Lower leg skin (tissue), 4 donors: Measurements from ENCODE around the gene CNEP1R1. TPM values are rescaled to one million over a fixed set of nuclear protein-coding genes. Genes with fewer than 3 reads are reported as not detected.
"Not testable (repeated sequence)": the region's sequence is repeated elsewhere in the genome, so short reads cannot be mapped to it uniquely, and the experiment has no call there.

Experiments used
- DNase-seq, 2 donors: peaks; one replicate each; pipeline ENCODE4 v3.0.0-alpha.2; 2019; ENCODE audit warnings: low spot score in 2 of 2
- H3K4me3 ChIP-seq: fragments of 200-600 bp; sonication (generic); 2 replicates; pipeline ENCODE4 v1.5.1; 2017; ENCODE audit warnings: mild to moderate bottlenecking, low read depth; ENCODE audit not compliant: poor library complexity, severe bottlenecking
- POLR2A ChIP-seq, 2 donors: fragments of 450-650 bp; IDR thresholded peaks; one replicate each; pipeline ENCODE4 v1.6.1; 2016 to 2017; ENCODE audit warnings: antibody characterized with exemption in 2 of 2, mild to moderate bottlenecking in 1 of 2, moderate library complexity in 1 of 2
- WGBS, 2 donors: methylation state at CpG; one replicate each; pipeline ENCODE4 v1.1.5; 2018; 5-methylcytosine and 5-hydroxymethylcytosine counted together
- intact Hi-C: fragments of 100-400 bp; cut with DNase I; formaldehyde crosslinking; loops from one replicate; pipeline ENCODE4 v1.15.0; 2023; ENCODE audit warnings: low total_unique reads
- total RNA-seq, 4 donors: library from RNA; depleted of rRNA; stranded (reverse); fragments of >200 nt; gene quantifications; one replicate each; pipeline ENCODE4 v1.1.0, GENCODE V29; 2016
- TF ChIP-seq, protein P1 (sequence below), 3 donors: fragments of 450-650 bp; IDR thresholded peaks; one replicate each; pipeline ENCODE4 v1.5.1; 2016; ENCODE audit warnings: antibody characterized with exemption in 3 of 3, mild to moderate bottlenecking in 3 of 3, moderate library complexity in 2 of 3

Gene CNEP1R1
- total RNA-seq, 4 donors from 2014 or later: 10.3 to 18.9 (median 17.5) TPM

DNA sequence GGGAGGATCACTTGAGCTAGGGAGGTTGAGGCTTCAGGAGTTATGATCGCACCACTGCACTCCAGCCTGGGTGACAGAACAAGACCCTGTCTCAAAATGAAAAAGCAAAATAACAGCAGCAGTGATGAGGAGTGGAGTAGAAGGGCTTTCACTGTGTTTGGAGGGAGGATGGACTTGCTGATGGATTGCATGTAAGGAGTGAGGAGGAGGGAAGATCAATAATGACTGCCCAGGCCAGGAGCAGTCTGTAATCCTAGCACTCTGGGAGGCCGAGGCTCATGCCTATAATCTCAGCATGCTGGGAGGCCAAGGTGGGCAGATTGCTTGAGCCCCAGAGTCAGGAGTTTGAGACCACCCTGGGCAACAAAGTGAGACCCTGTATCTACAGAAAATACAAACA, 14.8 kb upstream of the CNEP1R1 start:
- WGBS, 2 donors: 89 to 93% methylated on average over 2 of the region's 2 CpGs
- TF ChIP-seq, protein P1, sequence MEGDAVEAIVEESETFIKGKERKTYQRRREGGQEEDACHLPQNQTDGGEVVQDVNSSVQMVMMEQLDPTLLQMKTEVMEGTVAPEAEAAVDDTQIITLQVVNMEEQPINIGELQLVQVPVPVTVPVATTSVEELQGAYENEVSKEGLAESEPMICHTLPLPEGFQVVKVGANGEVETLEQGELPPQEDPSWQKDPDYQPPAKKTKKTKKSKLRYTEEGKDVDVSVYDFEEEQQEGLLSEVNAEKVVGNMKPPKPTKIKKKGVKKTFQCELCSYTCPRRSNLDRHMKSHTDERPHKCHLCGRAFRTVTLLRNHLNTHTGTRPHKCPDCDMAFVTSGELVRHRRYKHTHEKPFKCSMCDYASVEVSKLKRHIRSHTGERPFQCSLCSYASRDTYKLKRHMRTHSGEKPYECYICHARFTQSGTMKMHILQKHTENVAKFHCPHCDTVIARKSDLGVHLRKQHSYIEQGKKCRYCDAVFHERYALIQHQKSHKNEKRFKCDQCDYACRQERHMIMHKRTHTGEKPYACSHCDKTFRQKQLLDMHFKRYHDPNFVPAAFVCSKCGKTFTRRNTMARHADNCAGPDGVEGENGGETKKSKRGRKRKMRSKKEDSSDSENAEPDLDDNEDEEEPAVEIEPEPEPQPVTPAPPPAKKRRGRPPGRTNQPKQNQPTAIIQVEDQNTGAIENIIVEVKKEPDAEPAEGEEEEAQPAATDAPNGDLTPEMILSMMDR (IDR thresholded peaks at IDR 0.05): no peak
- TF ChIP-seq POLR2A (IDR thresholded peaks at IDR 0.05): no peak
- intact Hi-C loops: no loop called here

DNA sequence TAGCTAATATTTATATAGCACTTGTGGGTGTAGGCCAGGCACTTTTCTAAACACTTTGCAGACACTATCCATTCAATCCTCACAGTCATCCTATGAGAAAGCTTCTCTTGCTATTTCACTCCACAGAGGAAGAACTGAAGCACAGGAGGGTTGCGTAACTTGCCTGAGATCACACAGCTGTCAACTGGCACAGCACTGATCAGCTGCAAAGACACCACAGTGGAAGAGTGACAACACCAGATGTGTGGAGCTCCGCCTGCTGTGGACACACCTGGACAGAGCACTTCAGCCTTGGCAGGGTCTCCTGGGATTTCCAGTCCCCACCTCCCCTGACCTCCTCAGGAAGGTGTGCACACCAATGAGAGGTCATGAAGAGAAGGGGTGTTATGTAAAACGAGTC, 13.3 kb upstream of the CNEP1R1 start:
- intact Hi-C loops: no loop called here
- TF ChIP-seq, protein P1 (IDR thresholded peaks at IDR 0.05): no peak
- no peak for TF ChIP-seq POLR2A (IDR thresholded peaks at IDR 0.05)
- whole genome bisulfite sequencing, 2 donors: 61 to 70% methylated on average over 3 of the region's 3 CpGs
- no peak overlapping the region for H3K4me3 ChIP-seq
- no peak for DNase-seq

More for the DNA sequence above, 14.8 kb upstream of the CNEP1R1 start:
- DNase-seq: no peak
- H3K4me3 ChIP-seq: no peak overlapping the region

- DNase-seq: no peak
- 88 to 98% methylated on average over 2 of the region's 2 CpGs for WGBS, 2 donors
- no peak overlapping the region for H3K4me3 ChIP-seq
- TF ChIP-seq, protein P1 (IDR thresholded peaks at IDR 0.05): no peak
- no peak for TF ChIP-seq POLR2A (IDR thresholded peaks at IDR 0.05)
- intact Hi-C loops: no loop called here
Observed at GRCh38 chr16:50012182-50012581, 12.8 kb upstream of the CNEP1R1 start.

DNA sequence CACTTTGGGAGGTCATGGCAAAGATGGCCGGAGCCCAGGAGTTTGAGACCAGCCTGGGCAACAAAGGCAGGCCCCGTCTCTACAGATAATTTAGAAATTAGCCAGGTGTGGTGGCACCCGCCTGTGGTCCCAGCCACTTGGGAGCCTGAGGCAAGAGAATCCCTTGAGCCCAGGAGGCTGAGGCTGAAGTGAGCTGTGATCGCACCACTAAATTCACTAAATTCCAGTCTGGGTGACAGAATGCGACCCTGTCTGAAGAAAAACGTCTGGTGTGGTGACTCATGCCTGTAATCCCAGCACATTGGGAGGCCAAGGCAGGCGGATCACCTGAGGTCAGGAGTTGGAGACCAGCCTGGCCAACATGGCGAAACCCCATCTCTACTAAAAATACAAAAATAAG, 10.8 kb upstream of the CNEP1R1 start:
- H3K4me3 ChIP-seq, intact Hi-C loops, DNase-seq: not testable (repeated sequence)
- 54 to 77% methylated on average over 8 of the region's 8 CpGs for WGBS, 2 donors

DNA sequence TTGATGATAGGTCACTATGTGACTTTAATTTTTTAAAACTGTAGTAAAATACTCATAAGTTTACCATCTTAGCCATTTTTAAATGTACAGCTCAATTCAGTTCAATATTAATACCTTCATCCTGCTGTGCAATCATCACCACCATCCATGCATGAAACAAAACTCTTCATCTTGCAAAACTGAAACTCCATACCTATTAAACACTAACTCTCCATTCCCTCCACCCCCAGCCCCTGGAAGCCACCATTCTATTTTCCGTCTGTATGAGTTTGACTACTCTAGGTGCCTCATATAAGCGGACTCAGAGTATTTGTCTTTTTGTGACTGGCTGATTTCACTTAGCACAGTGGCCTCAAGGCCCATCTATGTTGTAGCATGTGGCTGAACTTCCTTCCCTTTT, 9.4 kb upstream of the CNEP1R1 start:
- no peak overlapping the region for H3K4me3 ChIP-seq
- no peak for DNase-seq
- WGBS, 2 donors: 92 to 94% methylated on average over 2 of the region's 2 CpGs
- intact Hi-C loops: no loop called here
- TF ChIP-seq POLR2A (IDR thresholded peaks at IDR 0.05): no peak
- TF ChIP-seq, protein P1 (IDR thresholded peaks at IDR 0.05): no peak

DNA sequence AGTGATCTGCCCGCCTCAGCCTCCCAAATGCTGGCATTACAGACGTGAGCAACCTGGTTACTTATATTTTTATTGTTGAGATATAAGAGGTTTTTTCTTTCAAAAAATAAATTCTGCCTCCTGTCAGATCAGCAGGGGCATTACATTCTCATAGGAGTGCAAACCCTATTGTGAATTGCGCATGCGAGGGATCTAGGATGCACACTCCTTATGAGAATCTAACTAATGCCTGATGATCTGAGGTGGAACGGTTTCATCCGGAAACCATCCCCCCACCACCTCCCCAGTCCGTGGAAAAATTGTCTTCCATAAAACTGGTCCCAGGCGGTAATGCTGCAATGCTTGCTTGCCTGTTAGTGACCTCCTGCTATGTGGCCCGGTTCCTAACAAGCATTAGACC, 7.5 kb upstream of the CNEP1R1 start:
- TF ChIP-seq, protein P1 (IDR thresholded peaks at IDR 0.05): no peak
- no peak for TF ChIP-seq POLR2A (IDR thresholded peaks at IDR 0.05)
- no peak overlapping the region for H3K4me3 ChIP-seq
- intact Hi-C loops: no loop called here
- WGBS, 2 donors: 85 to 90% methylated on average over 9 of the region's 9 CpGs
- DNase-seq: no peak
